GM15510 (cell line): Measurements from ENCODE around the gene UBE3C.

Experiments used
- POLR2A ChIP-seq: IDR thresholded peaks from 3 replicates; pipeline ENCODE4 v1.6.1; 2011; ENCODE audit warnings: borderline replicate concordance; ENCODE audit not compliant: insufficient read length; ENCODE audit errors: extremely low read depth

The UBE3C gene

GRCh38 chr7:157235357-157236333 lies 96.9 kb downstream of the UBE3C start:
- no peak for TF ChIP-seq POLR2A

- TF ChIP-seq POLR2A, result no peak
Observed at GRCh38 chr7:157238087-157238486, 99.4 kb downstream of the UBE3C start.

DNA sequence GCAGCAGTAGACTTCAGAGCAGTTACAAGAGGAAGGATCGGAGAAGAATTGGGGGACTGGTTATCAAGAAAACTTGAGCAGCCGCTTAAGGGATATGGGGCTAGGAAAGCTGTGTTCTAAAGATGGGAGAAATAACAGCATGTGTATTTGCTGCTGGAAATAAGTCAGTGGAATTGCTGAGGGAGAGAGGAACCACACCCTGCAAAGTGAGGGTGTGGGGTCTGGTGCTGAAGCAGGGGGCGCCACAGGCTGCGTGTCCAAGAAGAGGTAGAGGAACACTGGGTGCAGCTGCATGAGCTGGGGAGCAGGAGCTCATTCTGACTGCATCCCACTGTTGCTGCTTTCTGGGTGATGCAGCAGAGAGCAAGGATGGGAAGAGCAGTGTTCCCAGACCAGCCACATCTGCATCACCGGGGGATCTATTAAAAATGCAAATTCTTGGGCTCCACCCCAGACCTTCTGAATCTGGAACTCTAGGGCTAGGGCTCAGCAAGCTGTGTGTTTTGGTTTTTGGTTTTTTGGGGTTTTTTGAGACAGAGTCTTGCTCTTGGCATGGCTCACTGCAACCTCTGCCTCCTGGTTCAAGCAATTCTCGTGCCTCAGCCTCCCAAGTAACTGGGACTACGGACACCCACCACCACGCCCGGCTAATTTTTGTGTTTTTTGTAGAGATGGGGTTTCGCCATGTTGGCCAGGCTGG lies 101.0 kb downstream of the UBE3C start:
- no peak for TF ChIP-seq POLR2A

DNA sequence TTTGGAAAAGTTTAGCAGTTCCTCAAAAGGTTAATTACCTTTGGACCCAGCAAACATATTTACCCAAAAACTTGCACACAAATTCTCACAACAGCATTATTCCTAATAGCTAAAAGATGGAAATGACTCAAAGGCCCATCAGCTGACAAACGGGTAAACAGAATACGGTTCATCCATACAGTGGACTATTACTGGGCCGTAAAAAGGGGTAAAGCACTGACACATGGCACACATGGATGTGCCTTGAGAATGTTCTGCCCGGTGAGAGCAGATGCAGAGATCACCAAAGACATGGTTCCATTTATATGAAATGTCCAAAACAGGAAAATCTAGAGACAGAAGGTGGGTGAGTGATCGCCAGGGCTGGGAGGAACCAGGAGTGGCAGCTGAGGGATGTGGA lies 102.9 kb downstream of the UBE3C start:
- no peak for TF ChIP-seq POLR2A

- no peak for TF ChIP-seq POLR2A
Observed at GRCh38 chr7:157244516-157245294, 106.0 kb downstream of the UBE3C start.

DNA sequence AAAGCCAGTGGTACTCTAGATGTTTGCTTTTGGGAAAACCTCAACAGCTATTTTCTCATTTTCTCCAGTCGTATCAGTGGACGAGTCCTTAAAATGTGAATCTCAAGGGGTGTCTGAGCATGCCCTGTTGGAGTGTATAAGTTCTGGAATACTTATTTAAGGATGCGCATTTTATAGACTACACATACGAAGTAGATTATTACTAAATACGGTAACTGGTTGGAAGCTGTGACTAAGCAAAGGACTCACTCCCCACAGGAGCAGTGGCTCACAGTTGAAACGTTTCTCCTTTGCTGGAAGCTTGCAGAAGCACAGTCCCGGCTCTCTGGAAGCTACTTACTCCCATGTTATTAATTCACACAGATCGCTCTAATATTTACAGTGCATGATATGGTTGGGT lies 107.3 kb downstream of the UBE3C start:
- TF ChIP-seq POLR2A, result no peak

DNA sequence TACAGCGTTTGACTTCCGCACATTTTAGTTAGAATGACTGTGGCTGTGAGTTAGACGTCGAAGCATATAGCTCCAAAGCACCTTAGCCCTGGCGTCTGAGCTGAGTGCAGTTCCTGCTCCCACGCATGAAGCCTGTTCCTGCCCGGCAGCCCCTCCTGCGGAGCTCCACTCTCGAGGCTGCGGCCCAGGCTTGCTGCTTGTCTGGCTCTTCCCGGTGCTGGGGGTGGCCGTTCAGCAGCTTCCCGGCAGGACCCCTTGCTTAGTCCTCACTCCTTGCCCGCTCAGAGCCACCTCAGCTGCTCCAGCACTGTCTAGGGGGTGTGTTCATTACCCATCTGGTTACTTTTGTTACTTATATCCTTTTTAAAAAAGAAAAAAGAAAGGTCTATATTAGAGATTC lies 109.9 kb downstream of the UBE3C start:
- TF ChIP-seq POLR2A, result no peak

DNA sequence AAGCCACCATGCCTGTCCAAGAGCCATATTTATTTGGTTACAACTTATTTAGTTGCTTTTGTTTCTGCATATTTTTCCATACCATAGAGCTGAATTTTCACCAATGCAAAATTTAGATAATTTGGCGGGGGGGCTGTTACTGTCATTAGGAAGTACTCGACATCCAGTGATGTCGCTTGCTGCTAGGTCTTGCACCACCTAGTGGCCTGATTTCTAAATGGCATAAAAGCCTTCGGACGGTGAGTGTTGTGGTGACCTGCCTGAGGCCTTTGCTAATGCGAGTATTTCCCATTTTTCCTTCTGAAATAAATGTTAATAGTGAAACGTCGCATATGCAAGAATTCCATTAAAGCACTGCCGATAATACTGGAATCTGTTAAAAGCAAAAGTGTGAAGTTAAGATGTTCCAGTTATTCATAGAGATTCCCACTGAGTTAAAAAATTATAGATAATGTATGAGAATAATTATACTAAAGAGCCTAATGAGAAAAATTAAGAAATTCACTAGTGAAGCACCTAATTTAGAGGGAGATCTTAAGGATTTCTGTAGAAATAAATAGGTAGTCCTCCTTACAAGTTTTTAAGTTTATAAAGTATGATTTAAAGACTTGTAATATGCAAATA lies 112.0 kb downstream of the UBE3C start:
- no peak for TF ChIP-seq POLR2A

DNA sequence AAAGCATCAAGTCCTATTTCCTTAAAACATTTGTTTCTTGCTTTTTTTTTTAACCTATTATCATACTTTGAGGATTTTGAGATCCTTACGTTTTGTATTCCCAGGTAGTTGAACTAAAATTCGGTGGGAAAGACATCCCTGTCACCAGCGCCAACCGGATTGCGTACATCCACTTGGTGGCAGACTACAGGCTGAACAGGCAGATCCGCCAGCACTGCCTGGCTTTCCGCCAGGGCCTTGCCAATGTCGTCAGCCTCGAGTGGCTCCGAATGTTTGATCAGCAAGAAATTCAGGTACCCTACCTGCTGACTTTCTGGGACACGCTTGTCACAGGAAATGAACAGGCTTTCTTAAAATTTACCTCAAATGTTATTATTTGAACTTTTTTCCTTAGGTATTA lies 115.1 kb downstream of the UBE3C start:
- no peak for TF ChIP-seq POLR2A

DNA sequence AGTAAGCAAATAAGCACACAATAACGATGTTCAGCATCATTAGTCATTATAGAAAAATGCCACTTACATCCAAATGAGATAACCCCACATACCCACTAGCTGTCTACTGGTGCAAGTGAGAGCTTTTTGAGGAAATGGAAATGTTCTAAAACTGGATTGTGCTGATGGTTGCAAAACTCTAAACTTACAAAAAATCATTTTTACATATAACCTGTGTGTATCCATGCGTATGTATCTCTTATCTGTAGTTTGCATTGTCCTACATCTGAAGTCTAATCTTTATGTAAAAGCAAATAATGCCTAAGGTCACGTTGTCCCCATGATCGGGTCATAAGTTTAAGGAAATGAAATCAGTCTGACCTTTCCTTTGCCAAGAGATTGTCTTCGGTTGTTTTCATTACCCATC lies 116.5 kb downstream of the UBE3C start:
- TF ChIP-seq POLR2A, result no peak

DNA sequence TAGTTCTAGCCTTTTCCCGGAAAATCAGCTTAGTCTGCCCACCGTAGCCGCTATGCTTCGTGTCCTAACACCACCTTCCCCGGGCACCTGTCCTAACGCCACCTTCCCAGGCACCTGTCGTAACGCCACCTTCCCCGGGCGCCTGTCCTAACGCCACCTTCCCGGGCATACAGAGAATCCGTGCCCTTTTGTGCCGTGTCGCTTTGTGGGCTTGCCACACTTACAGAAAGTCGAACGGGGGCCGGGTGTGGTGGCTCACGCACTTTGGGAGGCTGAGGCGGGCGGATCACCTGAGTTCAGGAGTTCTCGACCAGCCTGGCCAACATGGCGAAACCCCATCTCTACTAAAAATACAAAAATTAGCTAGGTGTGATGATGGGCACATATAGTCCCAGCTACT lies 124.4 kb downstream of the UBE3C start:
- TF ChIP-seq POLR2A, result no peak

GRCh38 chr7:157265051-157265450 lies 126.3 kb downstream of the UBE3C start:
- TF ChIP-seq POLR2A, result no peak

- no peak for TF ChIP-seq POLR2A
Observed at GRCh38 chr7:157266272-157266671, 127.5 kb downstream of the UBE3C start.

DNA sequence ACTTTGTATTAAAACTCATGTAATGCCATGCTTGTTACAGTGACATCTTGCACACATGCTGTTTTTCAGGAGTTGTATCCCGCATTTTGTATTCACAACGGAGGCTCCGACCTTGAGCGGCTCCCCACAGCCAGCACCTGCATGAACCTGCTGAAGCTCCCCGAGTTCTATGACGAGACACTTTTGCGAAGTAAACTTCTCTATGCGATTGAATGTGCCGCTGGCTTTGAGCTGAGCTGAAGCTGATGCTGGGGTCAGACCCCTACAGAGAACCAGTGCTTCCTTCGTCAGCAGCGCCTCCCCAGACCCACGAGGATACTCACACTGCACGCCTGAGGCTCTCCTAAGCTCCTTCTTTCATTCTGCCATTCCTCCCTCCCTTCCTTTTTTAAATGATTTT lies 128.8 kb downstream of the UBE3C start:
- TF ChIP-seq POLR2A, result no peak

DNA sequence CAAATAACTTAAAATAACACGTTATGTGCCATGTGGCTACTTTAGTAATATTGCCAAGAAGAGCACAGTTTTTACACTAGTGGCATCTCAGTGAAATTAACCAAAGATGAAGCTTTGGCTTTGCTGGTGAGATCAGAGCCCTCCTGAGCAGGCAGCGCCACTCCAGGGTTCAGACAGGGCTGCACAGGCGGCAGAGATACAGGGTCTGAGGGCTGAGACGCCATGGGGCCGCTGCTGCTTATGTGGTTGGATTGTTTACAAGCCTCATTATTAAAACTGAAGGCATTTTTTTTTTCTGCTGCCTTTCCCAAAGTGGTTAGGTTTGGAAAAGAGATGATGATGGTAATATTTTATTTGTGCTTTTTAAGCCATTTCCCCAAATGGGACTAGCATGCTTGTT lies 129.2 kb downstream of the UBE3C start:
- no peak for TF ChIP-seq POLR2A

GRCh38 chr7:157268540-157268939 lies 129.8 kb downstream of the UBE3C start:
- no peak for TF ChIP-seq POLR2A
